Putamen (tissue), 1 donor: ENCODE data around the gene DOHH.
A peak's percentile ranks its signal among the peaks of the same experiment; 100 is the strongest.

ENCODE experiments used
- DNase-seq: peaks from one replicate; pipeline ENCODE4 v3.0.0-alpha.2; 2016; ENCODE audit warnings: low spot score

DOHH gene, protein sequence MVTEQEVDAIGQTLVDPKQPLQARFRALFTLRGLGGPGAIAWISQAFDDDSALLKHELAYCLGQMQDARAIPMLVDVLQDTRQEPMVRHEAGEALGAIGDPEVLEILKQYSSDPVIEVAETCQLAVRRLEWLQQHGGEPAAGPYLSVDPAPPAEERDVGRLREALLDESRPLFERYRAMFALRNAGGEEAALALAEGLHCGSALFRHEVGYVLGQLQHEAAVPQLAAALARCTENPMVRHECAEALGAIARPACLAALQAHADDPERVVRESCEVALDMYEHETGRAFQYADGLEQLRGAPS

DNA sequence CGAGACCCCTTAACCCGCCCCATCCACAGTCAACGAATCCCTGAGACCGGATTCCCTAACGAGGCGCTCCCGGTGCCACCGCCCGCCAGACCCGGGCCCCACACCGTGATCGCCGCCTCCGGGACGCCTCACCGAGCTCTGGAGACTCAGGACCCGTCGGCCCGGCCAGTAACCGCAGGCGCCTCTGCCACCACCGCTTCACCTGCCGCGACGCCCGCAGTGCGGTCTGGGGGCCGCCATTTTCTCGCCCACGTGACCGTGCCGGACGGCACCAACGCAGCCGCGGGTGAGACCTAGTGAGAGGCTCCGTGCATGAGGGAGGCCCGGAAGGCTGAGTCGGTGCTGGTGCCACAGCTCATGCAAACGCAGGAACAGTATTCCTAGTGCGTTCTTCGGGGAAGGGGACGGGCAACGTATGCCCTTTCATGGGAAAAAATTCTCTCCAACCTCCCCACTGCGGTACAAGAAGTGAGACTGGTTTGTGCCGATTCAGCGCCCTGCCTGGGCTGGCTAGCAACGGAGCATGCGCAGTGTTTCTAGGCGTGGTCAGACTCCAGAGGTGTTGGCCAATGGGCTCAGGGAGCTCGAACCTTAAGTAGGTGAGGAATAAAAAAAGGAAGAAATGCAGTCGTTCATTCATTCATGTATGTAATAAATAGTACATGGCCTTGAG lies at the start of gene DOHH:
DOHH (minus strand) TSS at position 246 of the 673 bp plus-strand sequence. CDS start 3,860 bp downstream, outside the sequence.
- peak; percentile 96 for DNase-seq

DNA sequence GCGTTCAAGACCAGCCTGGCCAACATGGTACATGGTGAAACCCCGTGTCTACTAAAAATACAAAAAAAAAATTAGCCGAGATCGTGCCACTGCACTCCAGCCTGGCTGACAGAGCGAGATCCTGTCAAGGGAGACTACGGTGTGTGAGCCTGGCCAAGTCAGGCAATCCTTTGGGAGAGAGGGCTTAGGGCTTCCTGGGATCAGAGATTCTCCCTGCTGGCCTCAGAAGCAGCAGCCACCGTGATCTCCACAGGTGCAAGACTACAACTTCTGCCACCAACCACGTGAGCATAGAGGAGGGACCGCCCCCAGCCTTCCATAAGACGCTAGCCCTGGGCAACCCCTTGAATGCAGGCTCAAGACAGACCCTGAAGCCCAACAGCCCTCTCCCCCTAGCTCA lies 49.3 kb upstream of the DOHH start:
- DNase-seq: no peak

DNA sequence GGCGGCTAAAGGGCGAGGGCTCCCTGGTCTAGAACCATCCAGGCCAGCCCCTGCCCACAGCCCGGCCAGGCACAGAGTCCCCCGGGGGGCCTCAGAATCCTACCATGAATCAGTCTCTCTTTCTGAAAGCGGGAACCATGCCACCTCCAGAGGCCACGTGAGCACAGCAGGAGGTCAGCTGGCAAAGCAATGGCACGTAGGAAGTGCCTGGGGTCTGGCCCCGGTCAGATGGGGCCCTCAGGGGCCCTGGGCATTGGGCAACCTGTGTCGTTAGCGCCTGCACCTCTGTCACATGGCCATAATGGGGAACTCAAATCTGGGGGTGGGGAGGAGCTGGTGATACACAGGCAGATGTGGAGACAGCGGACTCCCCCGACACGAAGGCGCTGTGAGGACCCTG lies 48.1 kb upstream of the DOHH start:
- DNase-seq: no peak

DNA sequence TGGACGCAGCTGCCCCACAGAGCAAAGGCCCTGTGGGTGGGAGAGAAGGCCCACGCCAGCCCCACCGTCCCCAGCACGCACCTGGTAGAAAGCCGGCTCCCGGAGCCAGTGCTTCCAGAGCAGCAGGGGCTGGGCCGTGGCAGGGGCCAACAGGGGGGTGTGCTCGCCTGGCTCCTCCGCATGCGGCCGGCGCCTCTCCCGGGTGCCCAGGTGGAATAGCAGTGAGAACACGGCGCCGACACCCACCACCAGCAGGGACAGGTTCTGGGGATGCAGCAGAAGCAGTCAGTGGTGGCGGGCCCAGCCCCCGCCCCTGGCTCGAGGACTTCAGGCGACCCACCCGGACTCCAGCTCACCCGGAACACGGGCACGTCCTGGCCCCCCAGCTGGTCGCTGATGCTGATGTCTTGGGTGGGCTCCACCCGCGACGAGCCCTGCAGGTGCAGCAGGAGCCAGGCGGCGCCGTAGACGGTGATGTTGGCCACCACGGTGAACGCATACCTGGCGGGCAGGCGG lies 47.4 kb upstream of the DOHH start:
- DNase-seq: no peak

DNA sequence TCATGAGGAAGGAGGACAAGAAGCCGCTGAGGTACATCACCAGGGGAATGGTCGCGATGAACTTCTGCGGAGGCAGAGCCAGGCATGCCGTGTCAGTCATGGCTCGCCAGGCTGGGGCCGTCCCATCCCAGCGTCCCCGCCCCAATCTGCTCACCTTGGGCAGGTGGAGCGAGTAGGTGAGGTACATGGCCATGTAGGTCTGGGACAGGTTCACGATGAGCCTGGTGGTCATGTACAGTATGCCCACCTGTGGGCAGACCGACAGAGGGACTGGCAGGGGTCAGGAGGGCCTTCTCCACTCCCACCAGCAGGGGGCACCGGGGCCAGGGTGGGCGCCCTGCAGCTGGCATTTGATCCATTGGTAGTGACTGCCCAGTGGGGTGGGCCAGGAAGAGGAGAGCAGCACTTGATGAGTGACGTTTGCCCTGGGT lies 46.8 kb upstream of the DOHH start:
- no peak for DNase-seq

DNA sequence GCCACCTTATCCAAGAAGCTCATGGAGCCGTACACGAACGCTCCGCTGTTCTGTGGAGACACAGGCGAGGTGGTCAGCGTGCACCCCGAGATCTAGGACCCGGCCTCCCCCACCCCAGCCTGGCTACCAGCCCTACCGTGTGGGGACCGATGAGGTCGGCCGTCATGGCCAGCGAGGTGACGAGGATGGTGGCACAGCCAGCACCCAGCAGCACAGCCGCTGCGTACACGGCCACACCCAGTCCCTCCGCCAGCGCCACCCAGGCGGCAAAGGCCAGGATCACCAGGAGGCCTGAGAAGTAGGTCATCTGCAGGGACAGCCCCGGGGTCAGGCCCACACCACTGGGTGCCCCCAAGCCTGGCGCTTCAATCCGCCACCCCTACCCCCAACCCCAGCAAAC lies 45.6 kb upstream of the DOHH start:
- DNase-seq: no peak

DNA sequence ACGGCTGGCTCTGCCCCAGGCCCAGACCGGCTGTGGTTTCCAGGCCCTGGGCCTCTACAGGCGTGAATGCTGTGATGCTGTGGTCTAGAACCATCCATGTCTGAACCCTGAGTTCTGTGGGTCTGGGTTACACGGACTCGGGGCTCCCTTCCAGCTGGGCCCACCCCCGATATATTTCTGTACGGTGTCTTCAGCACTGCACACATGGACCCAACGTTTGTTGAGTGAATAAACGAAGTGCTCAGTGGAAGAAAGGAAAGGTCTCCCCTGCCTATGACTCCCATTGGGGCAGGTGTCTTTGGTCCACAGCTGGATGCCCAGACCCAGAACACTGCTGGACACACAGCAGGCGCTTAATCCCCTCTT lies 45.2 kb upstream of the DOHH start:
- no peak for DNase-seq

DNA sequence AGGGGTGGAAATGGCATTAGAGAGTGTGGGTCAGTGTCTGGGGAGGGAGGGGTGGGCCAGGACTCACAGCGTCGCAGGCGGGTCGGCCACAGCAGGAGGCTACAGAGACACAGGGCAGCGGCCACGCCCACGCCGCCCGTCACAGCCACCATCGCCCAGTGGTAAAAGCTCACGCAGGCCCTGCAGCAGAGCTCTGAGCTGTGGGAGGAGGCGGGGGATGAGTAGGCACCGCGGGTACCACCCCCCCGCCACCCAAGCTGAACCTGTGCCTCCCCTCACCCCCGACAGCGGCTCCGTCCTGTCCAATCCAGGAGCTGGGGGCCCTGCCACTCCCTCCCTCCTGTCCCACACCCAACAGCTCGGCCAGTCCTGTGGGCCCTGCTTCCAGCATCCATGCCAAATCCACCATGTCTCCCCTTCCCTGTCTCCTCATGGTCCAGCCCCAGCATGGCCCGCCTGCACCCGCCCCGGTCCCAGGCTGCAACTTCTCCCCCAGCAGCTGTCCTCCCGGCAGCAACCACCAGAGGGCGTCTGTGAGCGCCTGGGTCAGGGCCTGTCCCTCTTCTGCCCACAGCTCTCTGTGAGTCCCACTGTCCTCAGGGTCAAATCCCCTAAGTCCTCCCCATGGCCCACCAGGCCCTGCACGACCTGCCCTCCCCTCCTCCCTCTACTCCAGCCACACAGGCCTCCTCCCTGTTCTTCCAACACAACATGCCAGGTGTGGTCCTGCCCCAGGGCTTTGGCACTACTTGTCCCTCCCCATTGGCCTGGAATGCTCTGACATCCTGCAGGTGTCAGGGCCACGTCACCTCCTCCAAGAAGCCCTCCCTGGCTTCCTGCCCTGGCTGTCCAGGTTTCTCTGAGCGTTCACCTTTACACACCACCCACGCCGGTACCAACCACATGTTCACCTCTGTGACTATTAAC lies 44.5 kb upstream of the DOHH start:
- peak; percentile 82 for DNase-seq

DNA sequence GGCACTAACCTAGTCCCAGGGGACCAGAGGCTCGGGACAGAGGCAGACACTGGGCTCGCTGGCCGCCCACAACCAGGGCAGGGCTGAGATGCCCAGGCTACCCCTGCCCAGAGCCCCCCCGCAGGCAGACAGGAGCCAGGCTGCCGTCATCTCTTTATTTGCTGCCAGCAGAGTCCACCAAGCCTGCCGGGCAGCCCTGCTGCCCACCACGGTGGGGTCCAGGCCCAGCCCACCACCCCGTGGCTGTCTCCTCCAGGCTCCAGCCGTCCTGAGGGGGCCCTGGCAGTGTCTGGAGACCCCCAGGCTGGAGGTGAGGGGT lies 43.5 kb upstream of the DOHH start:
- no peak for DNase-seq

DNA sequence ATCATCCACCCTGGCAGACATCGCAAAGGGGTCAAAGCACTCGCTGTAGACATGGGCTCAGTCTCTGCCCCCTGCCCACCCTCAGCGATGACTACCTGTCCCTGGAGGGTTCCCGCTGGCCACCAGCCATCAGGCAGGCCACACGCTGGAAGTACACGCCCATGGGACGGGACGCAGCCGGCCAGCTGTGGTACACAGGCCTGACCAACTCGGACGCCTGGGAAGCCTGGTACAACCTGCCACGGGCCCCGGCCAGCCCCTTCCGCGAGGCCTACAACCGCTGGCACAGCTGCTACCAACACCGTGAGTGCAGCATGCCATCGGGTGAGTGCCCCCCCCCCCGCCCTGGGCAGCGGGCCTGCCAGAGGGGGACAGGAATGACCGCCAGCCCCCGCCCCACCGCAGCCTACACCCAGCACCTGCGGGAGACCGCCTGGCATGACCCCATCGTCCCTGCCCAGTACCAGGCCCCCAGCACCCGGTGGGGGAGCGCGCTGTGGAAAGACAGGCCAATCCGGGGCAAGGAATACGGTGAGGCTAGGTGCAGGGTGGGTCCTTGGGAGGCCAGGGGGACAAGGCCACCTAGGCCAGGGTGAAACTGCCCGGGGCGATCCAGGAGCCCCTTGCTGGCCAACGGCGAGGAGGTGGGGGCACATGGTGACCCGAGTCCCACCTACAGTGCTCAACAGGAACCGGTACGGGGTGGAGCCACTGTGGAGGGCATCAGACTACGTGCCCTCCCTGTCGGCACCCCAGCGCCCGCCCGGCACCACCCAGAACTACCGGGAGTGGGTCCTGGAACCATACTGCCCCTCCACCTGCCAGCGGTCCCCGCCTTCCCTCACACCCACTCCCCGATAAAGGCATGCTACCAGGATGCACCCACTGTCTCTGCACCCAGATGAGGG lies 42.9 kb upstream of the DOHH start:
- peak; percentile 58 for DNase-seq

DNA sequence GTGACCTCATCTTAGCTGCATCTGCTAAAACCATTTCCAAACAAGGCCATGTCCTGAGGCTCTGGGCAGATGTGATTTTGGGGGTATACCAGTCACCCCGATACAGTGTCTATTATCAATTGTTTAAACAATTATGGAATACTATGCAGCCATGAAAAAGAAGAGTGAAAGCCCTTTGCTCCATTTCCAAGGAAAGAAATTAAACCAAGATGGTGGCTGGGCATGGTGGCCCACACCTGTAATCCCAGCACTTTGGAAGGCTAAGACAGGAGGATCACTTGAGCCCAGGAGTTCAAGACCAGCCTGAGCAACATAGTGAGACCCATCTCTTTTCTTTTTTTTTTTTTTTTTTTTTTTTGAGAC lies 39.3 kb upstream of the DOHH start:
- DNase-seq: no peak

DNA sequence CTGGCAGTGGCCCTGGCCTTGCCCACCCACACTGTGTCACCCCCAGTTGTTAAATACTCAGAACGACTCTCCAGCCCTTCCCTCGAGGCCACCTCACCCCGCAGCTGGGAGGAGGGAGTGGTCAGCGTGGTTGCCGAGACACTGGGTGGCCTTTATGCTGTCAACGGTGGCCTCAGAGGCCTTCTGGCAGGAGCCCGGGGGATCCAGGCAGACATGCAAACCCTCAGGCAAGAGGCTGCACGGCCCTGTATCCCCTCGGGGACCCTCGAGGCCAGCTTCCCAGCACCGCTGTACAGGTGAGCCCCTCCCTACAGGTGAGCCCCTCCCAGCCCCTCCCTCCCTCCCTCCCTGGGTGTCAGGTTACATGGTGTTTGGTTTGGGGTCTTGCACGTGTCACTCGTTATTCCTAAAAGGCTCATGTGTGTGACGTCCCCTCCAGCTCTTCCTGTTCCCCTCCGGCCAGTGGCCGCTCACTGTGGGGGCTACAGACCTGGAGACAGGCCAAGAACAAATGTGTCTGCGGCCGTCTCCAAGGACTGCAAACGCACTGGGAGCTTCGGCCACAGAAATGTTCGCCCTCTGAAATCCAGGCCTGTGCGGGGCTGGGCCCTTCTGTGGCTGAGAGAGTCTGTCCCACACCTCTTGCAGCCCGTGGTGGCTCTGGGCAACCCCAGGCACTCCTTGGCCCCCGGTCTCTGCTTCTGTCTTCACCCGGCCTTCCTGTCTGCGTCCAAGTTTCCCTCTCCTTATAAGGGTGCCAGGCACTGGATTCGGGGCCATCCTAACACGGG lies 38.7 kb upstream of the DOHH start, which contains the start of gene TEKTIP1:
TEKTIP1 (plus strand) TSS at position 210 of the 791 bp plus-strand sequence; CDS start at position 214, 4 bp downstream.
- no peak for DNase-seq

DNA sequence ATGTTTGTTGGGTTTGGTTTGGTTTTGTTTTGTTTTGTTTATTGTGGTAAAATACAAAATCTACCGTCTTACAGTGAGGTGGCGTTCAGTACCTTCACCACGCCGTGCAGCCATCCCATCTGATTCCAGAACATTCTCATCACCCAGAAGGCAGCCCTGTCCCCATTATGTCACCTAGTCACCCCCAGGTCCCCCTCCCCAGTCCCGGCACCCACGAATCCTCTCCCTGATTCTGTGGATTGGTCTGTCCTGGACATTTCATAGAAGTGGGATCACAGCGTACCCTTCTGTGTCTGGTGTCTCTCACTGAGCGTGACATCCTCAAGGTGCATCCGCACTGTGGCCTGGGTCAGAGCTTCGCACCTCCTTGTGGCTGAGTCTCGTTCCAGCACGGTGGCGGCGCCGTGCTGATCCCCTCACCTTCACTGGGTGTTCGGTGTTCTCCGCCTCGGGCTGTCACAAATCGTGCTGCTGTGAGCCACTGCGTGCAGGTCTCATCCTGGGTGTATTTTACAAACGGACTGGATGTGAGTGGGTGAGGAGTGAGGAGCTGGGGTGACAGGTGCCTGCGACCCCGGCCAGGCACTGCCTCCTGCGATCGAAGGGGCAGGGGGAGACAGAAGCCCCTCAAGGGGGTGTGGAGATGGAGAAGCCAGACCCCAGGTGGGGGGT lies 37.9 kb upstream of the DOHH start:
- no peak for DNase-seq

DNA sequence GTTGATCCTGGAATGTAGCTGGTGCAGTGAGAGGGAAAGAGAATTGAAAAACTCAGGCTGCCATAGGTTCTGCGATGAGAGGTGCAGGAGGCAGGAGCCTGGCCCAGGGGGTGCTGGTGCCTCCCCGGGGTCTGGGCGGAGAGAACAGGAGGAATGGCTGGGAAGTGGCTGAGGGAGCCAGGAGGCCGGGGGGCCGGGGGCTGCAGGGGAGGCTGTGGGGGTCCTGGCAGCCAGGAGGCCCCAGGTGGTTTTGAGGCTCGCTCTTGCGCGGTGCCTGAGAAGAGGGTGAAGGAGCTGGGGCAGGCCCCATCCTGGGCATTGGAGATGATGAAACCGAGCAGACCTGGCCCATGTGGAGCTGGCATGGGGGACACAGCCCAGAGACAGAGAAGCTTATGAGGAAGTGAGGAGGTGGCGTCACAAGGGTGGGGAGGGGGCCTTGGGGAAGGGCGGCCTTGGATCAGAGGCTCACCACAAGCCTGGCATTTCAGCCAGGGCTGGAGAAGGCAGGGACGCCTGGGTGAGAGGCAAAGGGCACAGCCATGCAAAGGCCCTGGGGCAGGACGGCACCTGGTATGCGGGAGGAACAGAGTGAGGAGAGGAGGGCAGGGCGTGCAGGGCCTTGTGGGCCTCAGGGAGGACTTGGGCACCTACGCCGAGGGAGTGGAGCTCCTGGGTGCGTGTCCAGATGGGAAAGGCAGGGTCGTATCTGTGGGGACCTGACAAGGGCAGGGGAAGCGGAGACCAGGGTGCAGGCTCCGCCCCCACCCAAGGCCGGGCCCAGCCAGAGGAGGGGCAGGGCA lies 37.2 kb upstream of the DOHH start:
- DNase-seq: no peak

DNA sequence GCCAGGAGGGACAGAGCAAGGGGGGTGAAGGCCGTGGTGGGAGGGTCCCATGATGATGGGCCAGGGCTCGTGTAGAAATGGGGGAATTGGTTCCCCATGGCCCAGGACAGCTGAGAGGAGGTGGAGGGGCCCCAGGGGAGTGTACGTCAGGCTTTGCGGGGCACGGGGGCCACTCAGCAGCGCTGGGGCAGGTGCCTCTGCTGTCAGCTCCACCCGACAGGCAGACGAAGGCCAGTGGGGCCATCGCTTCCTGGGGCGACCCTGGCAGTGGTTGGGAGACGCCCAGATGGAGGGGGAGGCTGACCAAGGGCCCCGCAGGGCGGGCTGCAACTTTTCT lies 36.6 kb upstream of the DOHH start:
- no peak for DNase-seq

DNA sequence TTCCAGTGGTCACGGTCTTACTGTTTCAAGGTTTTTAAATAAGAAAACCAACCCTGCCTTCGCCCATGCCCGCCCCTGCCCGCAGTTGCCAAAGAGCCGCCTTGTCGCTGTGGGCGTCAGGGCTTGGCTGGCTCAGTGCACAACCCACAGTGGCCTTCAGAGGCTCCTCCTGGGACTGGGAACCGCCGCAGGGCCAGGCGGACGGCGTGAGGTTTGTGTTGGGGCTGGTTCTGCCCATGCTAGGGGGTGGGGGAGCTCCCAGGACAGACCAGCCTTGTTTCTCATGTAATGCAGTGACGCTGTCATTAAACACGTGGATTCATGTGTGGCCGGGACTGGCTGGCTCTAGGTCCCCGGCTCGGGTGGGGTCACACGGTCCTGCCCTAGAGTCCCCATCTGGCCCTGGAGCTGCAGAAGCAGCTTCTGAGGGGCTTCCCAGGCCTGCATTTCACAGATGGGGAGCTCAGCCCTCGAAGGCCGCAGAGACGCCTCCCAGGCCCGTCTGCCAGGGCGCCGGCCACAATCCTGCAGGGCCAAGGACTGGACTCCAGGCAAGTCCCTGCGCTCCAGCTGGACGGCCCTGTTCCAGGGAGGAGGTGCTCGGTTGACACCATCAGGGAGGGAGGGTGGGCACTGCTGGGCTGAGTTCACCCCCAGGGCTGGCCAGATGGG lies 36.1 kb upstream of the DOHH start:
- peak; percentile 84 for DNase-seq

DNA sequence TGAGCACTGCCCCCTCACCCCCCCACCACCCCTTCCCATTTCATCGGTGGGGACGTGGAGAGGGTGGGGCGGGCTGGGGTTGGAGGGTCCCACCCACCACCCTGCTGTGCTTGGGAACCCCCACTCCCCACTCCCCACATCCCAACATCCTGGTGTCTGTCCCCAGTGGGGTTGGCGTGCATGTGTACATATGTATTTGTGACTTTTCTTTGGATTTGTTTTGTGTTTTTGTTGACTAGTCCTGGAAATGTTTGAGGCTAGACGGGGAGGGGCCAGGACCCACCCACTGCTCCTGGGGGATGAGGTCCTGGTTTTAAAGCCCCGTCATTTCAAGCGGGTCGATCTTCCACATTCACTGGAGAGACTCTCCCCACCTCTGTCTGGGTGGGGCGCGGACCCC lies 35.5 kb upstream of the DOHH start:
- no peak for DNase-seq

DNA sequence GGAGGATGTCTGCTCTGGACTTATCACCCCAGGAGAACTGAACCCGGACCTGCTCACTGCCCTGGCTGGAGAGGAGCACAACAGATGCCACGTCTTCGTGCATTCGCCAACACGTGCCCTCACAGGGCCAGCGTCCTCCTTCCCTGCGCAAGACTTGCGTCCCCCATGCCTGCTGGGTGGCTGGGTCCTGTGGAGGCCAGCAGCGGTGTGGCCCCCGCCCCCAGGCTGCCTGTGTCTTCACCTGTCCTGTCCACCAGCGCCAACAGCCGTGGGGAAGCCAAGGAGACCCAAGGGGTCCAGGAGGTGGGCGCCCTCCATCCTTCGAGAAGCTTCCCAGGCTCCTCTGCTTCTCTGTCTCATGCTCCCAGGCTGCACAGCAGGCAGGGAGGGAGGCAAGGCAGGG lies 35.1 kb upstream of the DOHH start:
- no peak for DNase-seq

DNA sequence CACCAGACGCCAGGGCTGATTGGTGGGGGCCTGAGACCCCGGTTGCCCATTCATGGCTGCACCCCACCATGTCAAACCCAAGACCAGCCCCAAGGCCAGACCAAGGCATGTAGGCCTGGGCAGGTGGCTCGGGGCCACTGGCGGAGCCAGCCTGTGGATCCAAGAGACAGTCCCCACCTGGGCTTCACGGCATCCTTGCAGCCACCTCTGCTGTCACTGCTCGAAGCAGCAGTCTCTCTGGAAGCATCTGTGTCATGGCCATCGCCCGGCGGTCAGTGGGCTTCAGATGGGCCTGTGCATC lies 34.7 kb upstream of the DOHH start:
- no peak for DNase-seq
